HPDE6-E6E7 (cell line): ENCODE data around the gene PPP6R2.

Source experiments
- DNase-seq: peaks from one replicate; pipeline ENCODE4 v3.0.0; 2011; ENCODE audit warnings: missing footprints; ENCODE audit errors: extremely low spot score

PPP6R2 gene

DNA sequence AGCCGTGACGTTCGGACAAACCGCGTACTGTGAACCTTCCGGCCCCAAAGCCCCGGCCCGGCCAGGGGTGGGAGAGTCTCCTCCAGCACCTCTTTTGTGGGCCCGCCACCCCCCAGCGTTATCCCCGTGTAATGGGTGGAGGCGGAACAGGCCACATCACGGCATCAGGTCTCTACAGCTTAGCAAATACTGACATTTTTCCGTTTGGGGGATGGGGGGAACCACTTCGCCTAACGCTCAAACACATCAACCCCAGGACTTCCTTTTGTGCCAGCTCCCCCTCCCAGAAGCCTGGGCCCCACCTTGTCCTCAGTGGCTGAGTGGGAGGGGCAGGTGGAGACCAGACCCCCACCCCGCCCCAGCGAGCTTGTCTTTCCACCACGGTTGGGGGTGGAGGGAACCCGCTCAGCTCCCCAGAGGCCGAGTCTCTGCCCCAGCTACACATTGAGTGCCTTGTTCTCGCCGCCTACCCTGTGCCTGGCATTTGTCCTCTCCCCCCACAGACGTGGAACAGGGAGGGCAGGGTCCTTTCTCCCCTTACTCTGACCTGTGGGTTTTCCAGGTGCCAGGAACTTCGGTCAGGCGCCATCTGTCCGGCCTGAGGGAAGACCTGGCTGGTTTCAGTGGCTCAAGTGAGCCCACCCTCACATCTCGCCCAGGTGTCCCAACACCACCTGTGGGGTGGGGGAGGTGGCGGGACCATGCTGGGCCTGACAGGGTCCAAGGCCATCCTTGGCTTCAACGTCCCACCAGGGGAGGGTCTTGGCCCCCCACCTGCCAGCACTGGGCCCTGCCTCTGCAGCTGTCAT lies 102.1 kb downstream of the PPP6R2 start:
- DNase-seq = no peak

DNA sequence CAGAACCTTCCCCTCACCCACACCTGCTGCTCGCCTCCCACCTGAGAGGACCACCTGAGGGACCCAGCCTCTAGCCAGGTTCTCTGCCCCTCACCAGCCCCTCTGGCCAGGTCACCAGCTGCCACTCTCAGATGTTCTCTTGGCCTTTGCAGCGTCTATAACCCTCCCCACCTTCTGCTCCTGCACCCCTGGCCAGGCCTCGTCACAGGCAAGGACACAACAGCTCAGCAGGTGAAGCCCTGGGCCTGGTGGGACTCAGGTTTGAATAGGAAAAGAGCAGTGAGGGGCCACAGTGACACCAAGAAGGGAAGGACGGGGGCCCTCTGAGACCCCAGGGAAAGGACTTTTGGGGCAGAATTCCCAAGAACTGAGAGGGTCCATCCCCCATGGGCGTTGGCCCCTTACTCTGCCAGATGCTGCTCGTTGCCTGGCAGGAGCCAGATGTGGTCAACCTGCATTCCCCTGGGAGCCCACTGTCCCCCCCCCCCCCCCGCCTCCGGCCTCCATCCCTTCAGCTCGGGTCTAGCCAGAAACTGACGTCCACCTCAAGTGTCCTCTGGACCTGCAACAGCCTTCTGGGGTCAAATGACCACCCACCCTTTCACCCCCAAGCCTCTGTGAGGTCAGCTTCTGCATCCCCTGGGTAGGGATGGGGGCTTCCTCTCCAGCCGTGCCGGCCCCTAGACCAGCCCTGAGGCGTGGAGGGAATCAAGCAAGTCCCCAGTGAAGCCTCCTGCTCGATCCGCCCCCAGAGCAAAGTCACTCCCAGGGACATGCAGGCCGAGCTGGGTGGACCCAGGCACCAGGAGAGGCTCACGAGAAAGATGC lies 103.0 kb downstream of the PPP6R2 start:
- no peak for DNase-seq

DNA sequence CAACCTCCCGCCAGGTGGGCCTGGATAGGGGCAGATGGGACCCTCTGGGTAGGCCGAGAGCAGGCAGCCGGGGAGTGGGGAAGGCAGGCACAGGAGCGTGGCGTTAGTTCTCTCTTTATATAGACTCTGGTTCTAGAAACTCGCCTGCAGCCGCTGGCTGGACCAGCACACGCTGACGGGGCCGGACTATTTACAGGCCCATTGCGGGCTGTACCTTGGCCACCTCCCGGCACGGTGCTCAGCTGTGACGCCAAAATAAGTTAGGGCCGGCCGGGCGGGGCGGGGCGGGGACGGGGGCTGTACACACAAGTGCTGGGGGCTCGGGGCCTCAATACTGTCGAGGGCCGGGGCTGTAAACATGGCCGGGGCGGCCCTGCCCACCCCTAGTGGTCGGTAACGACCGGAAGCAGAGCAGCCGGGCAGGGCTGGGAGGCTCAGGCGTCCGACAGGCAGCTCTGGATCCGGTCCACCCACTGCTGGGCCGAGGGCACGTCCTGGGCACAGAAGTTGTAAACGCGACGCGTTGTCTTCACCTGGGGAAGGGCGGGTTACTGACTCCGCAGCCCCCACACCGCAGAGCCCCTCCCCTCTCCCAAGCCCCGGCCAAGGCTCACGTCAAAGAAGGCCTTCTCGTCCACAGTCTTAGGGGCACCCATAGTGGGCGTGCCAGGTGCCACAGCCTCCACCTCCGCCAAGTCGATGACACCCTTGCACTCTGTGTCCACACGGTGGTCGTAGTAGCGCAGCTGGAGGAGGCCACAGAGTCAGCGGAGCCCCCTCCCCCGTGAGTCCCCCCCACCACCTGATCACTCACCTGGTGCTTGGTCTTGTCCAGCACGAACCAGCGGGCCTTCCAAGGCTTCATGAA lies 103.8 kb downstream of the PPP6R2 start:
- no peak for DNase-seq

DNA sequence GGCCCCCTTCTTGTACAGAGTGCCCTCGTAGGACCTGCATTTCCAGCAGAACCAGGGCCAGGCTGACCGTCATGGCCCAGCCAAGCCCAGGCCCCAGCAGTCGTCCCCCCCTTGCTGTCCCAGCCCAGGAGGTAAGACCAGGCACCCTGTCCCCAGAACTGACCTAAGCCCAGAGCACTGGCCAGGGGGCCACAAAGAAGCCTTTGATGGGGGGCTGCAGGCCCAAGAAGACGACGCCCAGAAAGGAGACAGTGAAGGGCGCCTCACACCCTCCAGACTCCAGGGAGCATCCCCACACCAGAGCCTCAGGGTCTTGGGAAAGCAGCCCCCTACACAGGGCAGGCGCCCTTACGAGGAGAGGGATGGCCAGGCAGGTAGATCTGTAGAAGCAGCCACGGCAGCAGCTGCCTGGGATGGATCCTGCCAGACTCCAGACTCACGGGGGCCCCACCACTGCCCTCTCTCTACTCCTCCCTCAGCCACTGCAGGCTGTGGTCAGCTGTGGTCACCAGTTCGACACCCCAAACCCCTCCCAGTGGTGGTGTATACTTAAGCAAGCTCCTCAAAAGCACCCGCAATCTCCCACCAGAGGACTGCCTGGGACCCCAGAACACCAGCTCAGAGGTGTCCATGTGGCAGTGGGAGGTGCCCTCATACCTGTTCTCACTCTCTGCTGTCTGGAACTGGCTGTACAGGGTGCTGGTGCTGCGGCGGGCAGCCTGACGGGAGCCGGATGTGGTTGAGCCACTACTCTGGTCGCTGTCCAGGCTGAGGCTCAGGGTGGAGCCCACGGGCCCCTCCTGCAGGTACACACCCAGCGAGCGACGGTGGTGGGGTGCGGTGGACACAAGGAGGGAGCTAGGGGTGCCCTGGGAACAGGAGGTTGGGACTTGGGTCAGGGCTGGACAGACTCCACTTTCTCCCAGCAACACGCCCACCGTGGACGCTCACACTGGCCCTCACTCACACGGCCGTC lies 104.7 kb downstream of the PPP6R2 start:
- DNase-seq = no peak

DNA sequence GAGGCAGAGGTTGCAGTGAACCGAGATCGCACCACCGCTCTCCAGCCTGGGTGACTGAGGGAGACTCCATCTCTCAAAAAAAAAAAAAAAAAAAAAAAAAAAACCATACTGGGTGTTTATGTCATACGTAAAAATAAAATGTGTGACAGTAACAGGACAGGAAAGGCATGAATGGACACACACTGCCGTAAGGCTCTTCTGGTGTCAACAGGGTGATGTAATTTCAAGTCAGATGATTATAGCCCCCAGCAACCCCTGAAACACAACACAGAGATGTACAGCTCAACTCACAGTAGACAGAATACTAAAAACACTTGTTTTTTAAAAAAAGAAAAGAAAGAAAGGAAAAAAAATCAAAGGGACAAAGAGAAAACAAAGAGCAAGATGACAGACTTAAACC lies 109.5 kb downstream of the PPP6R2 start:
- DNase-seq = no peak

DNA sequence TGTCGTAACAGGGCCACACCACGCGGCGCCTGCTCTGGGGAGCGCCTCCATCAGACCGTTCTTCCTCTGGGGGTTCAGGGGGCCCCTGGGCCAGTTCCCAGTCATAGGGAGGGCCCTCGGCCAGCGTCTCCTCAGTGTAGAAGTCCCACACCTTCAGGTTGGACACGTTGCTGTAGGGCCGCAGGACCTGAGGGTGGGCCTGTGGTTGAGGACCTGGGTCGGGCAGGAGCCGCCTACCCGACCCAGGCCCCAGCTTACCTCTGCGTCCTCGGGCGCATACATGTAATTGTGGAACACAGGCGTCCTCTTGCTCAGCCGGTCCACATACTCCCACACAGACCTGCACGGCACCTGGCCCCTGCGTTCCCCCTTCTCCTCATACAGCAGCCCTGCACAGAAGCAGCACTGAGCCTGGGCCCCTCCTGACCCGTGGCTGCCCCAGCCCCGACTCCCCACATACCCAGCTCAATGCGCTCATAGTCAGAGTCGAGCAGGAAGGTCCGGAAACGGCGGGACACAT lies 111.5 kb downstream of the PPP6R2 start:
- no peak for DNase-seq

DNA sequence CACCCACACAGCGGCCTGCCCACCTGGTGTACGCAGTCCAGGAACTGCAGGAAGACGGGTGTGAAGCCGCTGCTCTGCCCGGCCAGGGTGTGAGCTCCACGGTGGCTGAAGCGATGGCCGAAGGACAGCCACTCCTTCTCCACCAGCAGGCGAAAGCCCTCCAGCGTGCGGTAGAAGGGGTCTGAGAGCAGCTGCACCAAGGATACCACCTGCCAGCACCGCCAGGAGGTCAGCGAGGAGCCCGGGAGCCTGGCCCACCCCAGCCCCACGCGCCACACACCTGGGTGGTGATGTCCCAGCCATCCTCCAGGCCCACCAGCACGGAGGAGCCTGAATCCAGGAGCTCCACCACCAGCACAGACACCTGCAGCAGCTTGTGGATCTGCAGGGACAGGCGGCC lies 112.1 kb downstream of the PPP6R2 start:
- no peak for DNase-seq

DNA sequence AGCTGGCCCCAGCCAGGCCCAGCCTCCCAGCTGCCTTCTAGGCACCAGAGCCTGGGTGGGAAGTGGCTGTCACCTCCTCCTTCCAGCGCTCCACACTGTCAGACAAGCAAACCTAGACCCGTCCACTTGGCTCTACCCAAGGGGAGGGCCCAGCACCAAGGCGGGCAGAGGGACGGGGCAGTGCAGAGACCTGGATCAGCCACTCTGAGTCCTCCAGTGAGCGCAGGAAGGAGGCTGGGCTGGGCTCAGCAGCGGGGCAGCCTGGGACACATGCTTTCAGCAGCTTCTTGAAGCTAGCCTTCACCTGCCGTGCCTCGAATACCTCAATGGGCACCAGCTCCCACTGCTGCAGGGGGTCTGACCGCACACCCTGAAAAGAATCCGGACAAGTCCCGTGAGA lies 112.9 kb downstream of the PPP6R2 start:
- DNase-seq = no peak

DNA sequence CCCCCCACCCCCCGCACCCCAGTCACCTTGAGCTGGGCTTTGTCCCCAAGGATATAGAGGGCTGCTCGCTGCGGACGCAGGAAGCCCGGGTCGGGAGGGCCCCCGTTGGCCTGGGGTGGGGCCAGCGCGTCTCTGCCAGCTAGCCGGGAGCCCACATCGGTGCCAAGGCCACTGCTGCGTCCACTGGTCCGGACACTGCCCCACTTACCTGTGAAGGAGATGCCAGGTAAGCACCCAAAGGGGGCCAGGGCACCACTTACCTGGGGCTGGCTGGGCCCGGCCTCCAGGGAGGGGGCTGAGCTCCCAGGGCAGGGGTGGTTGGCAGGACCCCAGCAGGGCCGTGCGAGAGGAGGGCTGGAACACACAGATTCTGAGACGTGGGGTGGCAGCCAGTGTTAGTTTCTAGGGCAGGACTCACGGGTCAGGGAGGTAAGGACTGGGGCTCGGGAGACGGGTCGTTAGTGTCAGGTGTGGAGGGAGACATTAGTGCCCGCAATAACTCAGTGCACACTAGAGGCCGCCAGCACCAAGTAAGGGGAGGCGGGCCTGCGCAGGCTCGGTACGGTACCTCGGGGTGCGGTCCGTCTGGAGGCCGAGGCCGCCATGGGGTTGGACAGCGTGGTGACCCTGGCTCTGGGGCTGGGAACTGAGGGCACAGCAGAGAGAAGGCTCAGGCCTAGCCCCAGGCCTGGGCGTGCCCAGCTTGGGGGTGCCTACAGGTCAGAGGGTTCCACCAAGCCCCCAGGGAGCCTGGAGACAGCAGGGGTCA lies 113.5 kb downstream of the PPP6R2 start:
- DNase-seq = no peak

DNA sequence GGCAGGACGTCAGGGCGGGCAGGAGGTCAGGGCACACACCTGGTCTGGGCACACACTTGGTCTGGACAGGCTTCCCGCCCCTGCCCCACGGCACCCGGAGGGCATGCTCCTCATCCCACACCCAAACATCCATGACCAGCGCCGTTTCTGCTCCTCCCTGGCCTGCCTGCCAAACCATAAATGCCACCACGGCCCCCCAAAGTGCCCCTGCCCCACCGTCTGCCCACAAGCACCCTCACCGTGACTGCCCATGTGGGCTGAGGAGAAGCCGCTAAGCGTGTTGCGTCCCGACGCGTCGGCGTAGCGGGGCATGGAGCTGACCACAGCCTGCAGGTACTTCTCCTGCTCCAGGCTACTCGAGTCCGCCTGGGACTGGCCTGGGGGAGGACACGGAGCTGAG lies 115.9 kb downstream of the PPP6R2 start:
- no peak for DNase-seq

DNA sequence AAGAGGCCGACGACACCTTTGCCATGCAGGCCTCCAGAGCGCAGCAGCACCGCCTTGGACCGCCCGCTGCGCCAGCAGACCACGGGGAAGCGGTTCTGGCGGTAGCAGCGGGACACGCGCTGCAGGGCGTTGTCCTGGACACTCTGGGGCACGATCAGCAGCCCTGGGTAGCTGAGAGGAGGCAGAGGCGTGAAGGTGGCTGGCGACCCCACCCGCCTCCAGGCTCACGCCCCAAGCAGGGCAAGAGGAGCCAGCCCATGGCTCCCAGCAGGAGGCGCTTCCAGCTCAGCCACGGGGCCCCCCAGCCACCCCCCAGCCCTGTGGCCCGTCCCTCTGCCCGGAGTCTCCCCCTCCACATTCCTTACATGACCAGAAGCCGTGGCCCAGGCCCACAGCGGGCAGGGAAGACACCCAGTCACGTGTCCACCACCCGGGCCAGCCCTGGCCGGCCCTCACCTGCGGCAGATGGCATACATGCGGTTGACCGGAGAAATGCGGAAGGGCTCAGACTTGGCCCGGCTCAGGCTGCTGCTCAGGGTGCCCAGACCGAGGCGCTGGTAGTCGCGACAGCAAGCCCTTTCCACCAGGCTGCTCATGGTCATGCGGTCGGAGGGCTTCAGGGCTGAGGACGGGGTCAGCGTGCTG lies 116.5 kb downstream of the PPP6R2 start:
- no peak for DNase-seq

DNA sequence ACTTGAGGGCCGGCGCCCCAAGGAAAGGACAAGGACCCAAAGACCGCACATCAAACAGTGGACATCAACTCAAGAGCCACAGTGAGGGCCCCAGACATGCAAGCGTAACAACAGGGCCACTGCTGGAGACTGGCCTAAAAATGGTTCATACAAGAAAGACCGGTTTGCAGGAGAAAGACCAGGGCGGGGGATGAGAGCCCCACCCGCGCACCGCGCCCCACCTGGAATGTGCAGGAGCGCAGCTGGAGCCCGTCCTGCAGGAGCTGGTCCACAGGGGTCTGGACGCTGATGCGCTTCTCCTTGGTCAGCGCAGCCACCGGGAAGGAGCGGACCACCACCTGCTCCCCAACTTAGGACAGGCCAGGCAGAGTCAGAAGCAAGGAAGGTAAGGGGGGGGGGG lies 117.8 kb downstream of the PPP6R2 start:
- DNase-seq = no peak

DNA sequence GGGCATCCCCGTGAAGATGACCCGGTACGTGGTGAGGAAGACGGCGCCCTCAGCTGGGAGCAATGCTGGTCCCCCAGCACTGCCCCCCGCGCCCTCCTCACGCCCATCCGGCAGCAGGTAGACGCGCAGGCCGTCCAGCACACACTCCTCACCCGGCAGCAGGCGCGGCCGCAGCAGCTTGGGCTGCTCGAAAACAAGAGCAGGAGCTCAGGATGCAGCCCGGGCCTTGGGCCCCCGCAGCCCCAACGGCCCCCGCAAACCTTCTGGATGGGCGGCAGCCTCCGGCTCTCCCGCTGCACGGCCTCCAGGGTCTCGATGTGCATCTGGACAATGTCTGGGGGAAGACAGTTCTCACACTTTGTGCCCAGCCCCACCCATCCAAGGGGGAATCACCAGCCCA lies 118.4 kb downstream of the PPP6R2 start:
- DNase-seq = no peak

DNA sequence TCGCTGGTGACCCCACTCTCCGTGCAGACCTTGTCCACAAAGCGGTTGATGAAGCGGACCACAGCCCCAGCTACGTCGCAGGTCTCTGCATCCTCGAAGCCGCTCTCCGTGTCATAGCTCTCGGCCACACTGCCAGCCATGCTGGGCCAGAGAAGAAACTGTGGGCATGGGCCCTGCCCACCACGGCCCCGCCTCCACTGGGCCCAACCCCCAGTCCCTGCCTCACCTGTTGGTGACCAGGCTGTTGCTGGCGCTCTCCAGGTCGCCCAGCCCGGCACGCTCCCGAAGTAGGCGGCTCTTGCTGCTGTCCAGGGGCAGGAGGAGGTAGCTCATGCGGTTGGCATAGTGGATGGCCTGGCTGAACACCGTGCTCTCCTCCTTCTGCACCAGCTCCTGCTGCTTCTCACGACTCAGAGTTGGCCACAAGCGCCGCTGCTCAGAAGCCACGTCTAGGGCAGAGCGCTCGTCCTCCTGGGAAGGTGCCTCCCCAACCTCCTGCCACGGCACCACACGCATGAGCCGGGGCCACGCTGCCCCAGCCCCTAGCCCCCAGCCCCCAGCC lies 118.9 kb downstream of the PPP6R2 start:
- DNase-seq = no peak

DNA sequence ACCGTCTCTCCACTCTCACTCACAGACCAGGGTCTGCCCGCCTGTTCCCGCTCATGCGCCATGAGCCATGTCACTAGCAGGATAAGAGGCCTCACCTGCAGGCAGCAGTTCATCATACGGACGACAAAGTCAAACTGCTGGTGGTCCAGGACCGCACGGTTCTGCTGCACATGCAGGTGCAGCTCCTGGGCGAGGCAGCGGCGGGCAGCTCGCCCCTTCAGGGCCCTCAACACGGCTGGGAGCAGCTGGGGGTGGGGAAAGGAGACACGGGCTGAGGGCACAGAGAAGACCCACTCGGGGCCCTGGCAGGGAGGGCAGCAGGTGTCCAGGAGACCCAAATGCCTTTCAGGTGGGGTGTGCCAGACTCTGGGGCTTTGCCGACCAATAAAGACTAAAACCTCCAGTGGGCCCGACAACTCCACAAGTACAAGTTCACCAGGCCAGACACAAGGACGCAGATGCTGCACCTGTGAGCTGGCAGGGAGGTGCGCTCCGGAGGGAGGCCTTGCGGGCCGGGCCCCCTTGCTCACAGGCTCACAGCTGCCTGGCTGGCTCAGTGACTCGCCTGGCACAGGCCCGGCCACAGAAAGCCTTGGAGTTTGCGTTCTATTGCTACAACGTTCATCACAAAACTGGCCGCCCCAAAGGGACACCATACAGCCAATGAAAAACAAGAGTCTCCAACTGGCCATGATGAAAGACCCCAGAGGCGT lies 120.2 kb downstream of the PPP6R2 start:
- DNase-seq = no peak

DNA sequence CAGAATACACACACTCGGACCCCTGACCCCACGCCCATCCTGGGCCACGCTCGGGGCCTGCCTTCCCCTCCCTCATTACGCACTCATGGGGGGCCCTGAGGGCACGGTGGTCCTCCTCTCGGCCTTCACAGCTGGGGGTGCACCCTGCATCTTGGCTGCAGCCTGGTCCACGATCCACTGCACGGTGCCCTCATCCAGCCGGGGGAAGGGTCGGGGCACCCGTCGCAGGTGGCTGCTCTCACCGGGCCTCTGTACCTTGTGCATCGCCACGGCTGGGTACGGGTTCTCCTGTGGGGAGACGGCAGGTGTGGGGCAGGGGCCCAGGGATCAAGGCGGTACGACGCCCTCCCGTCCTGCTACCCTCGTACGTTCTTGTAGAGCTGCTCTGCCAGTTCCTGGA lies 121.3 kb downstream of the PPP6R2 start:
- DNase-seq = no peak

DNA sequence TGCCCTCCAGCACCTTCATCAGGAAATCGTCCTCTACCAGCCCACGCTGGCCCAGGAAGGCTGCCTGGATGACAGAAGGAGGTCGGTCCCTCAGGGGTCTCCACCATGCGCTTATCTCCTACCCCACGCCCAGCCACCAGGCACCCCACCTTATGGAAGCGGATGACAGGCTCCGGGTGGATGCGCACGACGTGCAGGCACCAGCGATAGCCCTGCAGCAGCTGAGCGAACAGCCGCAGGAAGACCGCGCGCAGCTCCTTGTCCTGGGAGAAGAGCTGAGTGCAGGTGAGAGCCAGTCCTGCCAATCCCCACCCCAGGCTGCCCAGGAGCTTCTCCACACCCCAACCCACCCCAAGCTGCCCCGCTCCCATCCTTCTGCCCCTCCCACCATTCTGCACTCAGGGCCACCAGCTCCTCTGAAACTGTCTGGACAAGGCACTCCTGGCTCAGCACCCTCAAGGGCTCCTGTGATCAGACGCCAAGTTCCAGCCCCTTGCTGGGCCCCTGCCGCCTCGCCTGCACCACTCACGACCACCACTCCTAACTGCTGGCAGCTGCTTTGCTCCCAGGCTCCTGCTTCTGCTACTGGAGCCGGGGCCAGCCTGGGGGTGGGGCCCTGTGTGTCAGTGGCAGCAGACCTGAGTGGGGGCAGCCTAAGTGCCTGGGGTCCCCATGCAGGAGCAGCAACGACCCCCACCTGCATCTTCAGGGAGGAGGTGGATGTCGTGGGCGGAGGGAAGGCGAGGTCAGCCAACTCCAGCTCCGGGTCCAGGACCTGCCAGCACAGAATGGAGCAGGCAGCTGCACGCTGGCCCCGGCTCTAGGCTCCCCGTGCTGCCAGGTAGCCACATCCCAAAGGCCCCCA lies 122.2 kb downstream of the PPP6R2 start:
- DNase-seq = no peak

DNA sequence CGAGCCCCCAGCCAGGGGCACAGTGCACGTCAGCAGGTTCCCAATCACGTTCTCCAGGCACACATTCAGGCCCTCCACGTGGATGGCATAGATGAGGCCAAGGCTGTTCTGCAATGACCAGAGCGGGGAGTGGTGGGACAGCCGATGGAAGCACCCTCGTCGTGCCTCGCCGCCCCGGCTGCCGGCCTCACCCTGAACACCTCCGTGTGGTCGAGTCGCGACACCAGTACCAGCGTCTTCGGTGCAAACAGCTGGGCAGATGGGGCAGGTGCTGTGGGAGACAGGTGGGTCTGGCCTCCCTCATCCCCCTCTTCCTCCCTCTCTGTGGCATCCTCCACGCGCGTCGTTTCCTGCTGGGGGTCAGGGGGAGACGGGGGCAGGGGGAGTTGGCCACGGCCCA lies 124.2 kb downstream of the PPP6R2 start:
- DNase-seq = no peak
